KMS-11 (cell line): ENCODE data around the gene PRKCH.

ENCODE experiments used
- H2AFZ ChIP-seq: fragments of 200-600 bp; sonication (generic); 2 replicates; pipeline ENCODE4 v1.6.1; 2016; ENCODE audit warnings: antibody characterized with exemption, mixed run types, low read depth
- H3K27ac ChIP-seq: fragments of 200-600 bp; sonication (generic); 2 replicates; pipeline ENCODE4 v1.6.1; 2016; ENCODE audit warnings: mild to moderate bottlenecking, mixed run types
- H3K27me3 ChIP-seq: fragments of 200-600 bp; sonication (generic); 2 replicates; pipeline ENCODE4 v1.6.1; 2017; ENCODE audit warnings: mild to moderate bottlenecking, low read depth, mixed run types, moderate library complexity; ENCODE audit not compliant: insufficient read depth
- H3K36me3 ChIP-seq: fragments of 200-600 bp; sonication (generic); 2 replicates; pipeline ENCODE4 v1.6.1; 2017; ENCODE audit warnings: mild to moderate bottlenecking, mixed run types; ENCODE audit not compliant: insufficient read depth
- H3K4me1 ChIP-seq: fragments of 200-600 bp; sonication (generic); 2 replicates; pipeline ENCODE4 v1.6.1; 2016; ENCODE audit warnings: mild to moderate bottlenecking, low read depth, mixed run types; ENCODE audit not compliant: poor library complexity, severe bottlenecking
- H3K4me2 ChIP-seq: fragments of 200-600 bp; sonication (generic); 2 replicates; pipeline ENCODE4 v1.7.0; 2016; ENCODE audit warnings: mild to moderate bottlenecking, mixed run types
- H3K4me3 ChIP-seq: fragments of 200-600 bp; sonication (generic); IDR thresholded peaks from 2 replicates; pipeline ENCODE4 v1.6.1; 2017; ENCODE audit warnings: low read depth, low read length, mixed read lengths; ENCODE audit not compliant: insufficient read depth
- H3K79me2 ChIP-seq: fragments of 200-600 bp; sonication (generic); 2 replicates; pipeline ENCODE4 v1.6.1; 2016; ENCODE audit warnings: low read depth, mixed run types; ENCODE audit not compliant: insufficient read depth
- H3K9ac ChIP-seq: fragments of 200-600 bp; sonication (generic); 2 replicates; pipeline ENCODE4 v1.6.1; 2016; ENCODE audit warnings: mild to moderate bottlenecking, mixed run types
- H4K20me1 ChIP-seq: fragments of 200-600 bp; sonication (generic); 2 replicates; pipeline ENCODE4 v1.6.1; 2016; ENCODE audit warnings: mild to moderate bottlenecking, mixed run types; ENCODE audit not compliant: insufficient read depth
- CTCF ChIP-seq: fragments of 200-600 bp; sonication (generic); conservative IDR thresholded peaks from 2 replicates; pipeline ENCODE4 v1.6.1; 2017; ENCODE audit warnings: low read depth, mild to moderate bottlenecking, antibody characterized with exemption, low read length, moderate library complexity, mixed read lengths

The PRKCH gene

GRCh38 chr14:61530296-61530695, 208.9 kb downstream of the PRKCH start:
- no peak overlapping the region for H3K4me2 ChIP-seq
- H3K79me2 ChIP-seq = no peaks in the 10 kb centered on the region
- no peak overlapping the region for H3K4me3 ChIP-seq
- H3K27me3 ChIP-seq = no peaks in the 10 kb centered on the region
- no peaks in the 10 kb centered on the region for H3K4me1 ChIP-seq
- H4K20me1 ChIP-seq = no peaks in the 10 kb centered on the region
- no peak overlapping the region for H3K9ac ChIP-seq
- no peak overlapping the region for H2AFZ ChIP-seq
- no peak for TF ChIP-seq CTCF
- H3K27ac ChIP-seq = no peak overlapping the region
- no peaks in the 10 kb centered on the region for H3K36me3 ChIP-seq

GRCh38 chr14:61530896-61531295, 209.5 kb downstream of the PRKCH start:
- H4K20me1 ChIP-seq = no peaks in the 10 kb centered on the region
- H2AFZ ChIP-seq = no peak overlapping the region
- H3K4me3 ChIP-seq = no peak overlapping the region
- no peaks in the 10 kb centered on the region for H3K79me2 ChIP-seq
- H3K36me3 ChIP-seq = no peaks in the 10 kb centered on the region
- H3K27ac ChIP-seq = no peak overlapping the region
- H3K4me1 ChIP-seq = no peaks in the 10 kb centered on the region
- no peak overlapping the region for H3K4me2 ChIP-seq
- H3K9ac ChIP-seq = no peak overlapping the region
- no peaks in the 10 kb centered on the region for H3K27me3 ChIP-seq
- no peak for TF ChIP-seq CTCF

- Histone ChIP-seq H3K4me2 (no peak overlapping the region), H3K79me2 (no peaks in the 10 kb centered on the region), H3K27ac (no peak overlapping the region), H3K36me3 (no peaks in the 10 kb centered on the region), H3K4me3 (no peak overlapping the region), H4K20me1 (no peaks in the 10 kb centered on the region), H3K4me1 (no peaks in the 10 kb centered on the region), H3K9ac (no peak overlapping the region), H2AFZ (no peak overlapping the region), H3K27me3 (no peaks in the 10 kb centered on the region)
- no peak for TF ChIP-seq CTCF
Measured at GRCh38 chr14:61531465-61532122, 210.2 kb downstream of the PRKCH start.

- Histone ChIP-seq H2AFZ (no peak overlapping the region), H3K4me3 (no peak overlapping the region), H3K79me2 (no peaks in the 10 kb centered on the region), H3K9ac (no peak overlapping the region), H3K4me1 (no peaks in the 10 kb centered on the region), H3K27ac (no peak overlapping the region), H3K36me3 (no peaks in the 10 kb centered on the region), H3K27me3 (no peaks in the 10 kb centered on the region), H3K4me2 (no peak overlapping the region), H4K20me1 (no peaks in the 10 kb centered on the region)
- no peak for TF ChIP-seq CTCF
Measured at GRCh38 chr14:61532123-61532505, 210.7 kb downstream of the PRKCH start.
